HG02852 (cell line): ENCODE results near the gene SENP5.
"Not testable (repeated sequence)": the region's sequence is repeated elsewhere in the genome, so short reads cannot be mapped to it uniquely, and the experiment has no call there.

ENCODE experiments used
- ATAC-seq: cut with Tn5 transposase; IDR thresholded peaks from one replicate; pipeline ENCODE4 v1.9.1; 2021; ENCODE audit warnings: mild to moderate bottlenecking, moderate library complexity; ENCODE audit not compliant: unreplicated experiment

The SENP5 gene, protein sequence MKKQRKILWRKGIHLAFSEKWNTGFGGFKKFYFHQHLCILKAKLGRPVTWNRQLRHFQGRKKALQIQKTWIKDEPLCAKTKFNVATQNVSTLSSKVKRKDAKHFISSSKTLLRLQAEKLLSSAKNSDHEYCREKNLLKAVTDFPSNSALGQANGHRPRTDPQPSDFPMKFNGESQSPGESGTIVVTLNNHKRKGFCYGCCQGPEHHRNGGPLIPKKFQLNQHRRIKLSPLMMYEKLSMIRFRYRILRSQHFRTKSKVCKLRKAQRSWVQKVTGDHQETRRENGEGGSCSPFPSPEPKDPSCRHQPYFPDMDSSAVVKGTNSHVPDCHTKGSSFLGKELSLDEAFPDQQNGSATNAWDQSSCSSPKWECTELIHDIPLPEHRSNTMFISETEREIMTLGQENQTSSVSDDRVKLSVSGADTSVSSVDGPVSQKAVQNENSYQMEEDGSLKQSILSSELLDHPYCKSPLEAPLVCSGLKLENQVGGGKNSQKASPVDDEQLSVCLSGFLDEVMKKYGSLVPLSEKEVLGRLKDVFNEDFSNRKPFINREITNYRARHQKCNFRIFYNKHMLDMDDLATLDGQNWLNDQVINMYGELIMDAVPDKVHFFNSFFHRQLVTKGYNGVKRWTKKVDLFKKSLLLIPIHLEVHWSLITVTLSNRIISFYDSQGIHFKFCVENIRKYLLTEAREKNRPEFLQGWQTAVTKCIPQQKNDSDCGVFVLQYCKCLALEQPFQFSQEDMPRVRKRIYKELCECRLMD

DNA sequence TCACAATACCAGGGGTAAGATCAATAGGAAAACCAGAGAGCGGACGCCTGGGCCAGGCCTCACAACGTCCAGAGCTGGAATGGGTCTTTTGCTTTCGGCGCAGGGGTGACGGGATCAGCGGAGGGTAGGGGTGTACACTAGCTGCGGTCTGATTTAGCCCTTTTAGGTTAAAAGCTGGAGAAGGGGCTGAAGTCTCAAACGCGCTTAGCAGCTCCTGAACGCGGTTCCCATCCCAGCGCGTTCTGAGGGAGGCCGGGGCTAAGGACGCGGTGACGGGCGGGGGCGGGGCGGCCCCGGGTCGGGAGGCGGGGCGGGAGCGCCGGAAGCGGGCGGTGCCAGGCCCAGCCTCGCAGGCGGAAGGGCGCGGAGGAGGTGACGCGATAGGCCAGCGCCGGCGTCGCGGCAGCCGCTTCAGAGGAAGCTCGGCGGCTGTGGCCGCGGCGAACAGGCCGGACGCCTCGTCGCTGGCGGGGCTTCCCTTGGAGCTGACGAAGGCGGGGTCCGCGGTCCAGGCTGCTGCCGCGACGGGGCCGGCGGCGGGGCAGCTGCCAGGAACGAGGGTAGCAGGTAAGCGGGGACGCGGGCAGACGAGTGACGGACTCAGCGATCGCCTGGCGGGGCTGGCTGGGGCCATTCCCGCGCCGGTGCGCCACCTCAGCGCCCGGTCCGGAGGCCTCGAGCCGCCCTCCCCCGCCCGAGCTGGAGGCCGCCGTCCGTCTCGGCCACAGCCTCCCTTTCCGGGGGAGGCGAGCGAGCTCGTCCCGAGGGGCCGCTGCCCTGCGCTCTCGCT is at the start of gene SENP5:
Gene SENP5, plus strand, starts transcription at position 414 of the 790 bp plus-strand sequence. CDS start 17,262 bp downstream, outside the sequence.
- ATAC-seq, result peak; percentile 93

- ATAC-seq, result no peak
Observed at GRCh38 chr3:196821806-196822355, 45.8 kb upstream of the SENP5 start.

DNA sequence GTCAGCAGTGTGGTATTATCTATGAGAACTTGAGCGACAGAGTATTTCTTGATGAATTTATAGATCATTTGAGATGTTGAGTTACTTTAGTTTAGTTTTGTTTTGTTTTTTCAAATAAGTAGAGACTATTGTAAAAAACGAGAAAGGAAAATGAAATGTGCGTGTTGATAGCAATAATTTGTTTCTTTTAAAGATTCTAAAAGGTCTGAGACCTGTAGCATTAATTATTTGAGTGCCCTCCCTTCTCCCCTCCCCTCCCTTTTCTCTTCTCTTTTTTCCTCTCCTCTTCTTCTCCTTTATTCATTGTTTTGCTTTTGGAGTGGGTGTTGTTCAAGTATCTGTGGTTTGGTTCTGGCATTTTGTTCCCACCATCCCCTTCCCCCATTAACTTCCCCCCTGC is 38.1 kb upstream of the SENP5 start:
- not testable (repeated sequence) for ATAC-seq

DNA sequence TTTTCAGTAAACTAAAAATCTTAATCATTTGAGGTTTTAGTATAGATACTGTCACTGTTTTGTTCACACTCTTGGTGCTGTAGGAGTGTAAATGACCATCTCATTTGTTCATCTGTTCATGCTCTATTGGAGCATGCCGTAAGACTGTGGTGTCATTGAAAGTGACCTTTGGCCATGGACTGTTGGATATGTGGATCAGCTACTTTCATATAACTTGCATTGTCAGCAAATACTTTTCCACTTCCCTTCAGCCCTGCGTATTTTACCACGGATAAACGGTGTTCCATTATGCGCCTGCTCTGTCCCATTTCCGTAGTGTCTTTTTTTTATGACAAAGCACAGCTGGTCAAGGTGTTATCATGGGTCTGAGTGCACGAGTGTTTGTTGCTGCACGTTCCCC is 32.6 kb upstream of the SENP5 start:
- no peak for ATAC-seq

DNA sequence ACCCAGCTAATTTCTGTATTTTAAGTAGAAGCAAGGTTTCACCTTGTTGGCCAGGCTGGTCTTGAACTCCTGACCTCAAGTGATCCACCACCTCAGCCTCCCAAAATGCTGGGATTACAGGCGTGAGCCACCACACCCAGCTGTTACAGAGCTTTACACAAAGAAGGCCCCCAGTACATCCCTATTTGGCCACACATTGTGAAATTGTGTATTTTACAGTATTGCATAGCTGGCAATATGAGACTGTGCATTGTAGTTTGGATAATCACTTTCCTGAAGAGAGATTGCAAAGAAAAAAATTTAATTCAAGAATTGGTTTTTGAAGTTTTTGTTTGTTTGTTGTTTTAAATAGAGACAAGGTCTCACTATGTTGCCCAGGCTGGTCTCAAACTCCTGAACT is 31.1 kb upstream of the SENP5 start:
- not testable (repeated sequence) for ATAC-seq

GRCh38 chr3:196837819-196838420 is 29.8 kb upstream of the SENP5 start:
- ATAC-seq, result no peak

DNA sequence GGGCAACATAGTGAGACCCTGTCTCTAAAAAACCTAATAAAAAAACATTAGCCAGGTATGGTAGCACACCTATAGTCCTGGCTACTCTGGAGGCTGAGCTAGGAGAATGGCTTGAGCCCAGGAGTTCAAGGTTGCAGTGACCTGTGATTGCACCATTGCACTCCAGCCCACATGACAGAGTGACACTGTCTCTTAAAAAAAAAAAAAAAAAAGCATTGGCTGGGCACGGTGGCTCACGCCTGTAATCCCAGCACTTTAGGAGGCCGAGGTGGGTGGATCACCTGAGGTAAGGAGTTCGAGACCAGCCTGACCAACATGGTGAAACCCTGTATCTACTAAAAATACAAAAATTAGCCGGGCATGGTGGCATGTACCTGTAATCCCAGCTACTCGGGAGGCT is 28.4 kb upstream of the SENP5 start:
- ATAC-seq, result not testable (repeated sequence)

- no peak for ATAC-seq
Observed at GRCh38 chr3:196842567-196843434, 24.9 kb upstream of the SENP5 start.

DNA sequence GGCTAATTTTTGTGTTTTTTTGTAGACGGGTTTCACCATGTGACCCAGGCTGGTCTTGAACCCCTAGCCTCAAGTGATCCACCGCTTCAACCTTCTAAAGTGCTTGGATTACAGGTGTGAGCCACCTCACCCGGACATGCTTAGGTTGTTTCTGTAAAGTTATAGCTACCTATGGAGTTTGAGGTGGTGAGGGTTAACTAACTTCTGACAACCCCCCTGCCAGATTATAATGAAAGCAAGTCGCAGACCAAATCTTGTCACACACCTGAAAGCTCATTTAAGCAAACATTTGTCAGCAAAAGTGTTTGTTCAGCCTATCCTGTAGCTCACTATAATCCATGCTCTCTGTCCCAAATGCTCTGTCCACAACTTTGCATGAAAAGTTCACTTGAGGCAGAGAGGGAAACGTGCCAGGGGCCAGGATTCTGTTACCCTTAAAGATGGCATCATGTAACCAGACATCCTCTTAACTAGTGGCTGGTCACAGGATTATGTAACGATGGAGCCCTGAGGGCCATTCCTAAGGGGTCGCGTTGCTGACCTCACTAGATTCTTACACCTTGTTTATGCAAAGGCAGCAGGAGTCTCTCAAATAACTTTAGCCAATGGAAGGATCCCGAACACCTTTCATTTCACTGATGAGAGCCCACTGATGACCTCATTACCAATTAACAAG is 24.1 kb upstream of the SENP5 start:
- ATAC-seq, result no peak

DNA sequence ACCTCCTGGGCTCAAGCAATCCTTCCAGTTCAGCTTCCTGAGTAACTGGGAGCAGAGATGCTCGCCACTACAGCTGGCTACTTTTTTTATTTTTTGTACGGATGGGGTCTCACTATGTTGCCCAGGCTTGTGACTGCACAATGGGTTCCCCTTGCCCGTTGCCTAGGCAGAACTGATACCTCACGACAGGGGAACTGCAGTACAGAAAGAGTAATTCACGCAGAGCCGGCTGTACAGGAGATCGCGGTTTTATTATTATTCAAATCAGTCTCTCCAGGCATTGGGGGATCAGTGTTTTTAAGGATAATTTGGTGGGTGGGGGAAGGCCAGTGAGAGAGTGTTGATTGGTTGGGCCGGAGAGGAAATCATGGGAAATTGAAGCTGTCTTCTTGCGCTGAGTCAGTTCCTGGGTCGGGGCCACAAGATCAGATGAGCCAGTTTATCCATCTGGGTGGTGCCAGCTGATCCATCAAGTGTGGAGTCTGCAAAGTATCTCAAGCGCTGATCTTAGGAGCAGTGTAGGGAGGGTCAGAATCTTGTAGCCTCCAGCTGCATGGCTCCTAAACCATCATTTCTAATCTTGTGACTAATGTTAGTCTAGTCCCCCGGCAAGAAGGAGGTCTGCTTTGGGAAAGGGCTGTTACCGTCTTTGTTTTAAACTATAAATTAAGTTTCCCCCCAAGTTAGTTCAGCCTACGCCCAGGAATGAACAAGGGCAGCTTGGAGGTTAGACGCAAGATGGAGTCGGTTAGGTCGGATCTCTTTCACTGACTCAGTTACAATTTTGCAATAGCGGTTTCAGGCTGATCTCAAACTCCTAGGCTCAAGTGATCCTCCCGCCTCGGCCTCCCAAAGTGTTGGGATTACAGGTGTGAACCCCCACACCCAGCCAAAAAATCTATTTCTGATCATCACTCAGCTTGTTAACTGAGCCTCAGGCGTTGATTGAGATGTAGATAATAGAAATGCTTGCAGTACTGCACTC is 23.2 kb upstream of the SENP5 start:
- ATAC-seq, result not testable (repeated sequence)

DNA sequence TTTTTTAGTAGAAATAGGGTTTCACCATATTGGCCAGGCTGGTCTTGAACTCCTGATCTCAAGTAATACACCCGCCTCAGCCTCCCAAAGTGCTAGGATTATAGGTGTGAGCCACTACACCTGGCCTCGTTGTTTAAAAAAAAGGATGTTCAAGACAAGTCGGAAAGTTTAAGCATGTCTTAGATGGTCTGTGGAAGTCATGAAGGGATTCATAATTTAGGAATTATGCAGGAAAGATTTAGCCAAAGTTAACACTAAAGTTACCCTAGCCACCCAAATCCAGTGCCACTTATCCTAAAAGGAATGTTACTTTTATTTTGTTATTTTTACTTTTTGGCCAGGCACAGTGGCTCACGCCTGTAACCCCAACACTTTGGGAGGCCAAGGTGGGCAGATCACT is 19.3 kb upstream of the SENP5 start:
- not testable (repeated sequence) for ATAC-seq

DNA sequence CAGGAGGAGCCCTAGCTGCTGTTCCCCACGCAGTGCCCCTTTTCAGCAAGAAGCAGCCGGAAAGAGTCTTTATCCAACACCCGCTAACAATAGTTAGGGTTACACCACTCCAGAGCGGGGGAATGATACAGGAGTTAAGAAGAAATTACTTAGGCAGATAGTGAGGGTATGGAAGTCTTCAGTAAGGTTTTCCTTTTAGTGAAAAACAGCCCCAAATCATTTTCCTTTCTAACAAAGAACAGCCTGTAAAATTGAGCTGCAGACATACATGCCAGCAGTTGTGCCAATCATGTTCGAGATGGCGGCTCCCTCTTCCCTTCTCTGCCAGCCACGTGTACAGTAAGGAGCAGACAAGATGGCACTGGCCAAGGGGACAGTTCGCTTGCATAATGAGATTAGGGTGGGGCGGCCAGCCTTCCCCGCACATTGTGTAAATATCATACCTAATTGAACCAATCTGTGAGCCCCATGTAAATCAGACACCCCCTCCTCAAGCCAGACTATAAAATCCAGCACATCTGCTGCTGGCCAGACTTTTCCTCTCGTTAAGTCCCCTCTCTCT is 18.5 kb upstream of the SENP5 start:
- no peak for ATAC-seq

GRCh38 chr3:196863000-196863399 is 4.7 kb upstream of the SENP5 start:
- ATAC-seq, result not testable (repeated sequence)

DNA sequence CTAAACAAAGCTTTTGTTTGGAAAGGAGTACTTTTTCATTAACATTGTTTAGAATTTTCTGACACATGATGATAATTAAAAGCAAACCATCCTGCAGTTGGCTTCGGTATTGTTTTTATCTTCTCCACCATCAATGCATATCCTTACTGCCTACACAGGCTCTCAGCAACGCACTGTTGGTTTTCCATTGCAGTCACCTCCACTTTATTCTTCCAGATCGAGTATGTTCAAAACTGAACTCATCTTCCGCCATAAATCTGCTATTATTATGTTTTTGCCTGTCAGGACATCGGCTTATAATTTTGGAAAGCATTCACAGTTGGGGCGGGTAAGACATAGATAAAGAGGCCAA is 589 bp upstream of the SENP5 start:
- no peak for ATAC-seq

GRCh38 chr3:196868297-196868661 is 559 bp downstream of the SENP5 start:
- ATAC-seq, result peak; percentile 28

DNA sequence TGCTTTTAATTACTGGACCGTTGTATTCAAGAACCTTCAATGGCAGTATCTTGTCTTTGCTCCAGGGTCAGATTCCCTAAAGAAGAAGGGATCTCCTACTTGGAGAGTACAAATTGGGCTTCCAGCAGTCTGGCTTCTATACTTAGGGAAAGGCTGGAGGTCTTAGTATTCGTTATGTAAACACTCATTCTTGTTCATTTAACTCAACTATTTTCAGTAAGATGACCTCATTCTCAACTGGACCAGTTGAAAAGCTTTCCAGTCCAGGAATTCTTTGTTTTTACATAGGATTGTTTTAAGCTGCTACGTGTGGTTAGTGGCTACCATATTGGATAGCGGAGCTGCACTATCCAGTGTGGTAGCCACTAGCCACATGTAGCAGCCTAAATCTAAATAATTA is 4.6 kb downstream of the SENP5 start:
- ATAC-seq, result no peak

- ATAC-seq, result not testable (repeated sequence)
Observed at GRCh38 chr3:196874511-196875094, 6.9 kb downstream of the SENP5 start.
